Calu3 (cell line): ENCODE results near the gene NNT. TPM values are rescaled to one million over a fixed set of nuclear protein-coding genes. Genes with fewer than 3 reads are reported as not detected.

Source experiments
- BruUV-seq: library from RNA; stranded (reverse); fragments of 400-500 nt; replicated peaks from 2 replicates; lab custom pipeline; 2021; lab: Mats Ljungman, UMichigan
- CTCF ChIA-PET: fragments of 300-600 bp; sonication (Branson Sonifier 250); formaldehyde crosslinking; loops from one replicate; lab custom pipeline; 2022; ENCODE audit warnings: antibody characterized with exemption; lab: Charles Lee
- DNase-seq: peaks from one replicate; pipeline ENCODE4 v3.0.0; 2022
- H3K27ac Mint-ChIP-seq: one replicate; pipeline ENCODE4 v1.8.0; 2022; ENCODE audit warnings: mixed read lengths; ENCODE audit not compliant: unreplicated experiment
- H3K27me3 Mint-ChIP-seq: one replicate; pipeline ENCODE4 v1.8.0; 2022; ENCODE audit warnings: mixed read lengths; ENCODE audit not compliant: unreplicated experiment
- H3K36me3 Mint-ChIP-seq: one replicate; pipeline ENCODE4 v1.8.0; 2022; ENCODE audit warnings: mild to moderate bottlenecking, moderate library complexity, mixed read lengths; ENCODE audit not compliant: insufficient read depth, unreplicated experiment
- H3K4me1 Mint-ChIP-seq: one replicate; pipeline ENCODE4 v1.8.0; 2022; ENCODE audit warnings: mild to moderate bottlenecking, low read depth, mixed read lengths; ENCODE audit not compliant: unreplicated experiment
- H3K4me3 Mint-ChIP-seq: one replicate; pipeline ENCODE4 v1.8.0; 2022; ENCODE audit warnings: mild to moderate bottlenecking, low read depth, moderate library complexity, mixed read lengths; ENCODE audit not compliant: unreplicated experiment
- H3K9me3 Mint-ChIP-seq: one replicate; pipeline ENCODE4 v1.8.0; 2022; ENCODE audit warnings: low read depth, mixed read lengths; ENCODE audit not compliant: unreplicated experiment
- CTCF ChIP-seq: fragments of 200-600 bp; IDR thresholded peaks from one replicate; pipeline ENCODE4 v1.8.0; 2022; ENCODE audit warnings: antibody characterized with exemption; ENCODE audit not compliant: unreplicated experiment
- intact Hi-C: fragments of 100-400 bp; cut with micrococcal nuclease; formaldehyde crosslinking; loops from one replicate; pipeline ENCODE4 v1.10.0; 2022; ENCODE audit not compliant: unreplicated experiment
- total RNA-seq: library from RNA; stranded (reverse); gene quantifications from 2 replicates; pipeline ENCODE4 v1.2.3, GENCODE V29; 2022

NNT gene
- total RNA-seq, 1 experiment from 2014 or later, result 72.4 TPM

GRCh38 chr5:43674536-43674935 is 71.6 kb downstream of the NNT start:
- CTCF ChIA-PET, result no interaction called here
- no TSS peak for BruUV-seq
- H3K27ac Mint-ChIP-seq, result no peak overlapping the region

GRCh38 chr5:43675357-43675756 is 72.4 kb downstream of the NNT start:
- Mint-ChIP-seq H3K27me3 (no peaks in the 10 kb centered on the region), H3K4me1 (no peaks in the 10 kb centered on the region), H3K36me3 (peaks cover 3% of the 10 kb centered on the region), H3K27ac (no peak overlapping the region), H3K9me3 (peaks cover 6% of the 10 kb centered on the region), H3K4me3 (no peak overlapping the region)
- DNase-seq, result no peak
- intact Hi-C loops, result no loop called here
- no peak for TF ChIP-seq CTCF
- CTCF ChIA-PET, result no interaction called here
- BruUV-seq, result no TSS peak

More at GRCh38 chr5:43674536-43674935, 71.6 kb downstream of the NNT start:
- Mint-ChIP-seq H3K4me1 (no peaks in the 10 kb centered on the region), H3K4me3 (no peak overlapping the region), H3K9me3 (peaks cover 9% of the 10 kb centered on the region), H3K27me3 (no peaks in the 10 kb centered on the region), H3K36me3 (peaks cover 9% of the 10 kb centered on the region)
- DNase-seq, result no peak
- TF ChIP-seq CTCF, result no peak
- intact Hi-C loops, result no loop called here

- BruUV-seq, result no TSS peak
- H3K9me3 Mint-ChIP-seq, result peaks cover 3% of the 10 kb centered on the region
- H3K27ac Mint-ChIP-seq, result no peak overlapping the region
- H3K27me3 Mint-ChIP-seq, result no peaks in the 10 kb centered on the region
- CTCF ChIA-PET, result no interaction called here
- H3K4me3 Mint-ChIP-seq, result no peak overlapping the region
- intact Hi-C loops, result no loop called here
- H3K4me1 Mint-ChIP-seq, result no peaks in the 10 kb centered on the region
- DNase-seq, result no peak
- no peaks in the 10 kb centered on the region for H3K36me3 Mint-ChIP-seq
- TF ChIP-seq CTCF, result no peak
These were observed 73.3 kb downstream of the NNT start for GRCh38 chr5:43676083-43676840.

- no peak overlapping the region for H3K4me3 Mint-ChIP-seq
- TF ChIP-seq CTCF, result no peak
- H3K9me3 Mint-ChIP-seq, result no peaks in the 10 kb centered on the region
- BruUV-seq, result no TSS peak
- H3K4me1 Mint-ChIP-seq, result no peaks in the 10 kb centered on the region
- CTCF ChIA-PET, result no interaction called here
- no peak overlapping the region for H3K27ac Mint-ChIP-seq
- no peaks in the 10 kb centered on the region for H3K36me3 Mint-ChIP-seq
- intact Hi-C loops, result no loop called here
- no peak for DNase-seq
- H3K27me3 Mint-ChIP-seq, result no peaks in the 10 kb centered on the region
These were observed 74.3 kb downstream of the NNT start for GRCh38 chr5:43677253-43677652.
